K562 (cell line): ENCODE measurements around the gene CCDC27. TPM values are rescaled to one million over a fixed set of nuclear protein-coding genes. Genes with fewer than 3 reads are reported as not detected.

Experiments used
- ARNT ChIP-seq, 2 experiments: fragments of 450-650 bp; IDR thresholded peaks; 2 replicates each; pipeline ENCODE4 v1.6.1; 2016; ENCODE audit warnings: mild to moderate bottlenecking in 1 of 2
- BACH1 ChIP-seq: fragments of 200-800 bp; sonication (Bioruptor generic); IDR thresholded peaks from 2 replicates; pipeline ENCODE4 v1.6.1; 2016; ENCODE audit warnings: missing genetic modification characterization, missing compliant biosample characterization
- BRD4 ChIP-seq: fragments of 200-600 bp; sonication (generic); IDR thresholded peaks from 2 replicates; pipeline ENCODE4 v1.6.1; 2017; ENCODE audit warnings: inconsistent platforms
- CHCHD3 ChIP-seq: fragments of 250-450 bp; sonication (Bioruptor Pico); IDR thresholded peaks from 2 replicates; pipeline ENCODE4 v2.1.2; 2022; ENCODE audit warnings: mild to moderate bottlenecking
- CLOCK ChIP-seq: fragments of 250-450 bp; sonication (Bioruptor Pico); IDR thresholded peaks from 2 replicates; pipeline ENCODE4 v1.4.0; 2020; ENCODE audit warnings: mild to moderate bottlenecking, moderate library complexity, borderline replicate concordance
- CREM ChIP-seq: IDR thresholded peaks from 2 replicates; pipeline ENCODE4 v1.6.1; 2014; ENCODE audit warnings: antibody characterized with exemption, low read depth
- FOS ChIP-seq: IDR thresholded peaks from 3 replicates; pipeline ENCODE4 v1.6.1; 2011; ENCODE audit not compliant: insufficient read length; ENCODE audit errors: extremely low read depth
- FOXK1 ChIP-seq: sonication (generic); formaldehyde crosslinking; IDR thresholded peaks from 2 replicates; pipeline ENCODE4 v1.8.0; 2022; ENCODE audit warnings: missing genetic modification reagents, mild to moderate bottlenecking, borderline replicate concordance
- GABPA ChIP-seq: fragments of 200-800 bp; sonication (Bioruptor generic); conservative IDR thresholded peaks from 2 replicates; pipeline ENCODE4 v1.6.1; 2016; ENCODE audit warnings: low read depth, missing genetic modification characterization, missing compliant biosample characterization
- GATAD2B ChIP-seq: fragments of 450-650 bp; IDR thresholded peaks from 2 replicates; pipeline ENCODE4 v1.6.1; 2017; ENCODE audit warnings: mild to moderate bottlenecking, borderline replicate concordance
- GTF2F1 ChIP-seq: IDR thresholded peaks from 2 replicates; pipeline ENCODE4 v1.6.1; 2011; ENCODE audit warnings: low read depth, low read length, improper control_type of control experiment
- ID3 ChIP-seq, 2 experiments: fragments of 250-450 bp in 1 of 2; fragments of 450-650 bp in 1 of 2; sonication (Bioruptor Pico) in 1 of 2; IDR thresholded peaks; 2 replicates each; pipeline versions ENCODE4 v1.6.1 to v1.8.0; 2016 to 2021; ENCODE audit warnings: mild to moderate bottlenecking in 2 of 2, moderate library complexity in 2 of 2, missing compliant biosample characterization in 1 of 2, missing genetic modification characterization in 1 of 2
- KAT8 ChIP-seq: fragments of 450-650 bp; IDR thresholded peaks from 2 replicates; pipeline ENCODE4 v1.6.1; 2016; ENCODE audit warnings: low read depth, mild to moderate bottlenecking
- KDM1A ChIP-seq, 2 experiments: fragments of 450-650 bp; IDR thresholded peaks; 2 replicates each; pipeline ENCODE4 v1.6.1; 2016; ENCODE audit warnings: mild to moderate bottlenecking in 2 of 2
- MED1 ChIP-seq: sonication (generic); formaldehyde crosslinking; IDR thresholded peaks from 2 replicates; pipeline ENCODE4 v1.8.1; 2023; ENCODE audit warnings: missing genetic modification reagents, borderline replicate concordance
- NFRKB ChIP-seq: fragments of 450-650 bp; IDR thresholded peaks from 2 replicates; pipeline ENCODE4 v1.6.1; 2016; ENCODE audit warnings: low read depth
- POLR3A ChIP-seq: IDR thresholded peaks from 2 replicates; pipeline ENCODE4 v1.6.1; 2011; ENCODE audit warnings: borderline replicate concordance, mild to moderate bottlenecking, moderate library complexity; ENCODE audit not compliant: insufficient read length, insufficient read depth; ENCODE audit errors: extremely low read depth
- RFX1 ChIP-seq: fragments of 450-650 bp; IDR thresholded peaks from 2 replicates; pipeline ENCODE4 v1.6.1; 2016; ENCODE audit warnings: mild to moderate bottlenecking, moderate library complexity
- TRIM24 ChIP-seq, 2 experiments: fragments of 450-650 bp; IDR thresholded peaks; 2 replicates each; pipeline ENCODE4 v1.6.1; 2016
- TSHZ1 ChIP-seq: fragments of 250-450 bp; sonication (Bioruptor Pico); IDR thresholded peaks from 2 replicates; pipeline ENCODE4 v1.4.0; 2020; ENCODE audit warnings: mild to moderate bottlenecking, moderate library complexity
- ZFPM2 ChIP-seq: fragments of 250-450 bp; sonication (Bioruptor Pico); IDR thresholded peaks from 2 replicates; pipeline ENCODE4 v1.5.1; 2022; ENCODE audit warnings: mild to moderate bottlenecking
- ZKSCAN3 ChIP-seq: fragments of 250-450 bp; sonication (Bioruptor Pico); IDR thresholded peaks from 2 replicates; pipeline ENCODE4 v1.4.0; 2020
- ZNF586 ChIP-seq: fragments of 450-650 bp; formaldehyde crosslinking; conservative IDR thresholded peaks from 2 replicates; pipeline ENCODE4 v1.4.0; 2020; ENCODE audit warnings: mild to moderate bottlenecking, moderate library complexity
- ZNF766 ChIP-seq: fragments of 200-800 bp; sonication (Bioruptor generic); conservative IDR thresholded peaks from 2 replicates; pipeline ENCODE4 v1.6.1; 2016; ENCODE audit warnings: missing genetic modification characterization, missing compliant biosample characterization
- ZNF778 ChIP-seq: fragments of 450-650 bp; formaldehyde crosslinking; IDR thresholded peaks from 2 replicates; pipeline ENCODE4 v1.4.0; 2020; ENCODE audit warnings: mild to moderate bottlenecking, moderate library complexity
- polyA plus RNA-seq, 8 experiments: library from polyadenylated mRNA; depleted of rRNA in 4 of 8; stranded (reverse) in 5 of 8; unstranded in 3 of 8; fragments of >200 nt; fragmentation: Nextera tagmentation in 2 of 8; fragmentation: Illumina TruSeq in 1 of 8; extraction: Ambion mirVana in 2 of 8; extraction: Trizol in 1 of 8; gene quantifications; 2 replicates each; pipeline versions ENCODE4 v1.2.1 to v1.2.3, GENCODE V29; 2011 to 2014; ENCODE audit warnings: inconsistent platforms in 1 of 8, missing spikeins in 1 of 8
- total RNA-seq, 7 experiments: library from RNA; depleted of rRNA in 6 of 7; stranded (reverse); fragments of >200 nt in 6 of 7; fragmentation: Illumina TruSeq in 2 of 7; extraction: Trizol in 2 of 7; gene quantifications; 2 replicates each; pipeline versions ENCODE4 v1.2.1 to v1.2.3, GENCODE V29; 2011 to 2021; ENCODE audit warnings: low replicate concordance in 1 of 7

Gene CCDC27
- total and polyA plus RNA-seq, 9 of the 15 experiments (the other 6 are each of a cell fraction or from before 2014, with no cell fraction given) = 0.01 to 0.04 TPM; not detected in 7

- TF ChIP-seq CLOCK (CRISPR knock-in tag) = 0 out of 2 replicates have a peak, but pooled peaks have one; percentile 14
- TF ChIP-seq BRD4 = no peak
- no peak for TF ChIP-seq CHCHD3 (CRISPR knock-in tag)
- TF ChIP-seq ID3 (CRISPR knock-in tag; IDR thresholded peaks at IDR 0.05) = no peak
- 0 out of 2 replicates have a peak, but pooled peaks have one; percentile 37 for TF ChIP-seq ID3 (tag; IDR thresholded peaks at IDR 0.05)
- TF ChIP-seq RFX1 = no peak
- TF ChIP-seq GTF2F1 = no peak
- TF ChIP-seq FOS = no peak
- TF ChIP-seq ZFPM2 (CRISPR knock-in tag) = no peak
- TF ChIP-seq GATAD2B = no peak; the same call in 1 of the 2 replicates
- peak in 1 of 2 experiments; percentile 66; a peak in 2 of 4 replicates for TF ChIP-seq ARNT (IDR thresholded peaks at IDR 0.05)
- TF ChIP-seq TRIM24 (IDR thresholded peaks at IDR 0.05) = peak; percentile 84 to 89
- no peak for TF ChIP-seq KAT8
- TF ChIP-seq NFRKB = no peak; the same call in 1 of the 2 replicates
- no peak for TF ChIP-seq MED1 (CRISPR knock-in tag)
- TF ChIP-seq TSHZ1 (CRISPR knock-in tag) = no peak
- no peak for TF ChIP-seq POLR3A
- TF ChIP-seq ZNF766 (CRISPR knock-in tag) = peak; percentile 74; the same call in 1 of the 2 replicates
- no peak for TF ChIP-seq ZNF586 (CRISPR knock-in tag)
- 0 out of 2 replicates have a peak, but pooled peaks have one; percentile 28 for TF ChIP-seq GABPA (tag)
- TF ChIP-seq KDM1A (IDR thresholded peaks at IDR 0.05) = peak in 1 of 2 experiments; percentile 78; a peak in 3 of 4 replicates
- no peak for TF ChIP-seq ZNF778
- TF ChIP-seq ZKSCAN3 = no peak
- no peak for TF ChIP-seq BACH1 (tag)
- peak; percentile 70 for TF ChIP-seq CREM
- TF ChIP-seq FOXK1 = no peak
Observed at GRCh38 chr1:3774946-3775489, 22.8 kb downstream of the CCDC27 start (continued).
